Stimulated activated CD8-positive, alpha-beta memory T cell treated with anti-CD3 and anti-CD28 coated beads, Interleukin-15, amount 100 ng/mL, for 24 hours (primary cell): ENCODE results near the gene PDZD7.

Source experiments
- DNase-seq: peaks from one replicate; pipeline ENCODE4 v3.0.0-alpha.2; 2020; ENCODE audit warnings: low read depth

PDZD7 gene

DNA sequence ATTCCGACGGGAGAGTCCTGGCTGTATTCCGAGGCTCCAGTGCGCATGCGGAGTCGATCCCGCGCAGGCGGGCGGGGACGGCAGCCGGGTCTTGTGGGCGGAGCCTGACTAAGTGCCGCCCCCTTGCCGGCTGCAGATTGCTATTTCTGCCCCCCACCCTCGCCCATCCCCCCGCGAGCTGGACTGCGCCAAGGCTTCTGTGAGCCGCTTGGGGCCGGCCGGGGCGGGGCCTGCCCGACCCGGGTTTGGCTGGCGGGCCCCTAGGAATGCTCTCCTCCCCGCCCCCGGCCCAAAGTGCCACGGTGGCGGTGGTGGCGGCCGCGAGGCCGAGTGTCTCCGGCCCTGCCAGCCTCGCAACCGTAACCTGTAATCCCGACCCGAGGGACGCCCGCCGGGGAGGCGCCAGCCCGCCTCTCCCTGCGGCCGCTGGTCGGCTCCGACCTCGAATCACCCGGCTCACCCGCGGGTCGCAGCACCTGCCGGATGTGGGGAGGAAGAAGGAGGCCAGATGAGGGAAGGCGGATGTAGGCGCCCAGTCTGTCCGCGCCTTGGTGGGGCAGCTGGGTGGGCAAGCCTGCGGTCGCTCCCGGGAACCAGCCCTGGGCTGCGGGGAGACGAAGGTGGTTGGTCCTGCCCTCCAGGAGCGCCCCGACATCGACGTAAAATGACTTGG, 30.2 kb upstream of the PDZD7 start:
- peak; percentile 82 for DNase-seq

- DNase-seq: peak; percentile 87
Observed at GRCh38 chr10:101060036-101060950, 29.4 kb upstream of the PDZD7 start.

- DNase-seq: no peak
Observed at GRCh38 chr10:101056365-101057151, 25.6 kb upstream of the PDZD7 start.

DNA sequence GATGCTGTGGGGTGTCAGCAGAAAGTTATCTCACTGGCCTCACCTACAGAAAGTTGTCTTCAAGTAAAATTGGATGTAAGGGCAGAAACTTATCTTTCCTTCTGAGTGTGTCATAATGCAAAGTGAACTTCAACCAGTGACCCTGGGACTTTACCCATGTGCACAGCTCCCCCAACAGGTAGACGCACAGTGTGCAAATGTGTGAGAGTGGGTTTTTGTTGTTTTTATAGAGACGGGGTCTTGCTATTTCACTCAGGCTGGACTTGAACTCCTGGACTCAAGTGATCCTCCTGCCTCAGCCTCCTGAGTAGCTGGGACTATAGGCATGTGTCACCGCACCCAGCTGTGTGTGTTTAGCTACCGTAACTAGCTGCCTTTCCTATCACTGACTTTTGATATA, 24.5 kb upstream of the PDZD7 start:
- no peak for DNase-seq

- DNase-seq: no peak
Observed at GRCh38 chr10:101054876-101055275, 23.9 kb upstream of the PDZD7 start.

DNA sequence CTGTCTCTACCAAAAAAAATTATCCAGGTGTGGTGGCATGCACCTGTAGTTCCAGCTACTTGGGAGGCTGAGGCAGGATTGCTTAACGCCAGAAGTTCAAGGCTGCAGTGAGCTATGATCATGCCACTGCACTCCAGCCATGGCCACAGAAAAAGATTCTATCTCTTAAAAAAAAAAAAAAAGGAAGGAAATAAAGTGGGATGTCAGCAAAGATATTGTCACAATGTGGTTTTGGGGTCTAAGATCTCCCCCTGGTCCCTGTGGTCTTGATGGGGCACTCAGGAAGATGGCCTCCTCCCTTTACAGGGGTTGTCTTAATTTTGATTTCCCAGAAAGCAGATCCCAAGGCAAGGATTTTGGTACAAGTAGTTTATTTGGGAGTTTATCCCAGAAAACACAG, 23.4 kb upstream of the PDZD7 start:
- no peak for DNase-seq

GRCh38 chr10:101053516-101053915, 22.6 kb upstream of the PDZD7 start:
- DNase-seq: no peak

GRCh38 chr10:101052285-101052684, 21.4 kb upstream of the PDZD7 start:
- DNase-seq: no peak

DNA sequence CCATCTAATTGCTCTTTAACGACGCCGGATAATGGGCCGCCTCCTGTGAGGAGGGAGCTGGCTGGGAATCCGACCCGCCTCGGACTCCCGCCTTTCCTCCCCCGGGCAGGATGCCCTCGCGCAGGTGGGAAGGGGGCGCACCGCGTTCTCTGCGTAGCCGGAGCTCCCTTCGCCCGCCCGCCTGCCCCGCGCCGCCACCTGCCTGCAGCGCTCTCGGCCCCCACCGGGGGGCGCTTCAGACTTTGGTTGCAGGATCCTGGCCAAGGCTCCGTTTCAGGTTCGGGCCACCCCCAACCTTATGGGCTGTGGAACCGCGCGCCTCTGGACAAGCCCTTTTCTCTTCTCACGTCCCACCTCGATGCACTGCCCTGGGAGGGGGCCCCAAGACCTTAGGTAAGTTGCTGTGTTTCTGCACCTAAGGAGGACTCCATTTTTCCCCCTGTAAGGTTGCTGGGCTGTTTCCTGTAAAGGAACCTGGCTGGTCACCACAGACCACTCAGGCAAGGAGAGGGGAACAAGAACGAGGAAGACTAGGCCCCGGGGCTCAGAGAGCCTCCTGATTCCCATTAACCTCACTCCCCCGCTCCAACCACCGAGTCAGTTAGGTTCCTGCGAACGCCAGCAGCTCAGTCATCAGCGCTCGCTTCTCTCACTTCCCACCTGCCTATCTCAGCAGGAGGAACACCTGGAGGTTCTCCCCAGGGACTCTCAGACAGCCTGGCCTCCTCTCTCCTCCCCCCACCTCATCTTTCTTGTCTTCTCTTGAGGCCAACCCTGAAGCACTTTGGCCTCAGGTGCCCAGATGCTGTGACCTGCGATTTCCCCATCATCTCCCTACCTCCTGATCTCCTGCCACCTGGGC, 19.5 kb upstream of the PDZD7 start:
- DNase-seq: peak; percentile 72

- DNase-seq: no peak
Observed at GRCh38 chr10:101047961-101048892, 17.3 kb upstream of the PDZD7 start.

- no peak for DNase-seq
Observed at GRCh38 chr10:101047268-101047667, 16.3 kb upstream of the PDZD7 start.

- no peak for DNase-seq
Observed at GRCh38 chr10:101046332-101047238, 15.7 kb upstream of the PDZD7 start.

GRCh38 chr10:101044117-101044516, 13.2 kb upstream of the PDZD7 start:
- DNase-seq: no peak

GRCh38 chr10:101043363-101043707, 12.4 kb upstream of the PDZD7 start:
- DNase-seq: no peak

DNA sequence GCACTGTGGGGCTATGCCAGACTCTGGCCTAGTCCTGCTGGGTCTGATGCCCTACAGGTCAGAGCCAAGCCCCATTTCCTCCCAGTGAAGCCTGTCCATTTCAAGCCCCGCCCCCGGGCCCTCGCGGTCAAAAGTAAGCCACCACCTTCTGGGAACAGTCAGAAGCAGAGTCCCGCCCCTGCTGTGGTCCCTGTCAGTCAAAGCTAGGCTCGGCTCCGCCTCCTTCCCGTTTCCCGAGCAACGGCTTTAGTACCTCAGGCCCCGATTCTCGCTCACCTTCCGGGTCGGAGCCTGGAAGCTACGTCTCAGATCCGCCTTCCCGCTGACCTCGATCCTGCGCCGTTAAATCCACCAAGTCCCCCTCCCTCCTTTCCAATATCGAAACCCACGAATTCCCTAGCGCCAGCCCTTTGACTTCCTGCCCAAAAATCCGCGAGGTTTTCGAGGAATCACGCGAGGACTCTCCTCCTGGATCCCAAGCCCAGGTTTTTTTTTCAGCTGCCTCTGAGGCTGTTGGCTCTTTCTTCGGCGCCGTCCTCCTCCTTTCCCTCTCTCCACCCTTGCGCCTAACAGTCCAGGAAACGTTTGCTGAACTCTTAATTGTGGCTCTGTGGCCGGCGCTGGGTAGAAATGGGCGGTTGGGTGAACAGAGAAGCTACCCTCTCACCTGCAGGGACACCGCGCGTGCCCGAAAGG, 11.9 kb upstream of the PDZD7 start:
- peak; percentile 74 for DNase-seq

- DNase-seq: no peak
Observed at GRCh38 chr10:101042118-101042517, 11.2 kb upstream of the PDZD7 start.

DNA sequence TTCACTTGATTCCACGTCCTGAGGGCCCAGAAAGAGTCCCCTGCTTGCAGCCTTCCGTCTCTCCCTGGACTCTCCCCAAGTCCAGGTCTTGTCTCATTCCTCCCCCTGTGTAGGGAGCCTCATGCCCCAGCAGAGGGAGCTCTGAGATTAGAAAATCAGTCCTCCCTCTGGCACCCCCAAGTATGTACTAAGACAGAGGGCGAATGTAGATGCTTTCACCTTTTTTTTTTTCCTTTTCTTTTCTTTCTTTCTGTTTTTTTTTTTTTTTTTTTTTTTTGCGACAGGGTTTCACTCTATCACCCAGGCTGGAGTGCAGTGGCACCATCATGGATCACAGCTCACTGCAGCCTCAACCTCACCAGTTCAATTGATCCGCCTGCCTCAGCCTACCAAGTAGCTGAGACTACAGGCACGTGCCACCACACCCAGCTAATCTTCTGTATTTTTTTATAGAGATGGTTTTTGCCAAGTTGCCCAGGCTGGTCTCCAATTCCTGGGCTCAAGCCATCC, 10.4 kb upstream of the PDZD7 start:
- no peak for DNase-seq

- DNase-seq: no peak
Observed at GRCh38 chr10:101040851-101041250, 9.9 kb upstream of the PDZD7 start.

DNA sequence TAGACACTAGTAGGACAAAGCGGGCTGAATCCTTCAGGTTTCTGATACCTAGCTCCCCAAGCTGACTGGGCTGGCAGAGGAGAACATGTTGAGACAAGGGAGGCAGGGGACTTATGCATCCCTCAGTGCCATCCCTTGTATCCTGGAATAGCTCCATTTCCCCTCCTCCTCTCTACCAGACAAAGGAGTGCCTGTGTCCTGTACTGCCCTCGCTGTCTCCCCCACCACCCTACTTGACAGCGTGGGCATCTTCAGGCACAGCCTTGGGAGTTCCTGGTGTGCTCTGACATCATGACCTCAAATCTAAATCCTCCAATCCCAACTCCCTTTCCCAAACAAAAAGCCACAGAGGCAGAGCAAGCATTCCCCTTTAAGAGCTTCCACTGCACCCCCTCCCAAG, 9.1 kb upstream of the PDZD7 start:
- DNase-seq: no peak
